Femur (tissue), 1 donor: ENCODE measurements around the gene DRD4.
A peak's percentile ranks its signal among the peaks of the same experiment; 100 is the strongest.

Experiments used
- DNase-seq: peaks from one replicate; pipeline ENCODE4 v3.0.0-alpha.2; 2017

DRD4 gene

GRCh38 chr11:636511-637332 is at the start of gene DRD4:
Gene DRD4 (plus strand): TSS chr11:637269. CDS start chr11:637305, 36 bp downstream.
- peak; percentile 45 for DNase-seq

GRCh38 chr11:587546-587945 is 49.5 kb upstream of the DRD4 start:
- no peak for DNase-seq

- no peak for DNase-seq
Measured at GRCh38 chr11:587978-588380, 49.1 kb upstream of the DRD4 start.

GRCh38 chr11:589798-590197 is 47.3 kb upstream of the DRD4 start:
- DNase-seq = no peak

GRCh38 chr11:590997-591396 is 46.1 kb upstream of the DRD4 start:
- no peak for DNase-seq

GRCh38 chr11:592501-592900 is 44.6 kb upstream of the DRD4 start:
- no peak for DNase-seq

- no peak for DNase-seq
Measured at GRCh38 chr11:592918-593317, 44.2 kb upstream of the DRD4 start.

GRCh38 chr11:593347-593746 is 43.7 kb upstream of the DRD4 start:
- DNase-seq = no peak

GRCh38 chr11:595400-595799 is 41.7 kb upstream of the DRD4 start:
- no peak for DNase-seq

GRCh38 chr11:596374-596773 is 40.7 kb upstream of the DRD4 start:
- no peak for DNase-seq

- no peak for DNase-seq
Measured at GRCh38 chr11:597166-597725, 39.8 kb upstream of the DRD4 start.

- no peak for DNase-seq
Measured at GRCh38 chr11:598005-598680, 38.9 kb upstream of the DRD4 start.

- DNase-seq = no peak
Measured at GRCh38 chr11:601573-602245, 35.4 kb upstream of the DRD4 start.

GRCh38 chr11:603154-603553 is 33.9 kb upstream of the DRD4 start:
- no peak for DNase-seq

- no peak for DNase-seq
Measured at GRCh38 chr11:605286-606129, 31.6 kb upstream of the DRD4 start.

- DNase-seq = peak; percentile 36
Measured at GRCh38 chr11:606245-606644, 30.8 kb upstream of the DRD4 start.

GRCh38 chr11:607020-607780 is 29.9 kb upstream of the DRD4 start:
- no peak for DNase-seq

- no peak for DNase-seq
Measured at GRCh38 chr11:607971-608659, 29.0 kb upstream of the DRD4 start.

GRCh38 chr11:608791-609251 is 28.2 kb upstream of the DRD4 start:
- DNase-seq = no peak

- DNase-seq = no peak
Measured at GRCh38 chr11:609341-609811, 27.7 kb upstream of the DRD4 start.
